HepG2 (cell line): ENCODE results near the gene GCDH. TPM values are rescaled to one million over a fixed set of nuclear protein-coding genes. Genes with fewer than 3 reads are reported as not detected.
A peak's percentile ranks its signal among the peaks of the same experiment; 100 is the strongest.

Experiments
- CEBPB ChIP-seq: IDR thresholded peaks from 2 replicates; pipeline ENCODE4 v1.6.1; 2011; ENCODE audit warnings: low read depth, low read length, improper control_type of control experiment, borderline replicate concordance
- ESRRA ChIP-seq: sonication (generic); formaldehyde crosslinking; IDR thresholded peaks from 2 replicates; pipeline ENCODE4 v1.5.1; 2020; ENCODE audit warnings: mild to moderate bottlenecking, low read depth, missing genetic modification reagents
- GFI1 ChIP-seq: sonication (generic); formaldehyde crosslinking; IDR thresholded peaks from 2 replicates; pipeline ENCODE4 v1.5.0; 2020; ENCODE audit warnings: missing genetic modification reagents, mild to moderate bottlenecking, borderline replicate concordance
- HMGA1 ChIP-seq: sonication (generic); formaldehyde crosslinking; conservative IDR thresholded peaks from 2 replicates; pipeline ENCODE4 v1.4.0; 2020; ENCODE audit warnings: missing genetic modification reagents
- KDM5B ChIP-seq: sonication (generic); formaldehyde crosslinking; IDR thresholded peaks from 2 replicates; pipeline ENCODE4 v1.4.0; 2020; ENCODE audit warnings: missing genetic modification reagents, mild to moderate bottlenecking, borderline replicate concordance
- MAZ ChIP-seq, 2 experiments: sonication (generic) in 1 of 2; formaldehyde crosslinking in 1 of 2; IDR thresholded peaks; 2 replicates each; pipeline versions ENCODE4 v1.5.0 to v1.6.1; 2012 to 2020; ENCODE audit warnings: low read depth in 2 of 2, mild to moderate bottlenecking in 2 of 2, borderline replicate concordance in 1 of 2, improper control_type of control experiment in 1 of 2, low read length in 1 of 2, missing genetic modification reagents in 1 of 2, moderate library complexity in 1 of 2
- NFATC3 ChIP-seq: sonication (generic); formaldehyde crosslinking; IDR thresholded peaks from 2 replicates; pipeline ENCODE4 v1.5.1; 2020; ENCODE audit warnings: mild to moderate bottlenecking, missing genetic modification reagents
- RCOR2 ChIP-seq: IDR thresholded peaks from 2 replicates; pipeline ENCODE4 v1.6.1; 2016; ENCODE audit warnings: missing biosample characterization, missing genetic modification reagents
- TOPORS ChIP-seq: sonication (generic); formaldehyde crosslinking; IDR thresholded peaks from 2 replicates; pipeline ENCODE4 v1.8.0; 2023; ENCODE audit warnings: mild to moderate bottlenecking, missing genetic modification reagents
- YEATS2 ChIP-seq: sonication (generic); formaldehyde crosslinking; IDR thresholded peaks from 2 replicates; pipeline ENCODE4 v1.4.0; 2020; ENCODE audit warnings: missing genetic modification reagents, borderline replicate concordance
- ZBTB3 ChIP-seq: sonication (generic); formaldehyde crosslinking; IDR thresholded peaks from 2 replicates; pipeline ENCODE4 v1.4.0; 2020; ENCODE audit warnings: low read depth, mild to moderate bottlenecking, moderate library complexity, missing genetic modification reagents, borderline replicate concordance
- ZBTB4 ChIP-seq: sonication (generic); formaldehyde crosslinking; IDR thresholded peaks from 2 replicates; pipeline ENCODE4 v1.4.0; 2020; ENCODE audit warnings: missing genetic modification reagents, mild to moderate bottlenecking, borderline replicate concordance
- ZNF143 ChIP-seq: sonication (generic); formaldehyde crosslinking; IDR thresholded peaks from 2 replicates; pipeline ENCODE4 v1.4.0; 2020; ENCODE audit warnings: missing genetic modification reagents
- ZNF510 ChIP-seq: sonication (generic); formaldehyde crosslinking; IDR thresholded peaks from 2 replicates; pipeline ENCODE4 v1.4.0; 2020; ENCODE audit warnings: low read depth, mild to moderate bottlenecking, missing genetic modification reagents
- ZNF512 ChIP-seq: sonication (generic); formaldehyde crosslinking; IDR thresholded peaks from 2 replicates; pipeline ENCODE4 v1.4.0; 2020; ENCODE audit warnings: mild to moderate bottlenecking, missing genetic modification reagents
- ZNF543 ChIP-seq: sonication (generic); formaldehyde crosslinking; IDR thresholded peaks from 2 replicates; pipeline ENCODE4 v1.4.0; 2020; ENCODE audit warnings: mild to moderate bottlenecking, missing genetic modification reagents
- ZSCAN20 ChIP-seq: sonication (generic); formaldehyde crosslinking; IDR thresholded peaks from 2 replicates; pipeline ENCODE4 v1.4.0; 2020; ENCODE audit warnings: missing genetic modification reagents, mild to moderate bottlenecking, borderline replicate concordance
- polyA plus RNA-seq, 8 experiments: library from polyadenylated mRNA; depleted of rRNA in 3 of 8; stranded (reverse) in 7 of 8; unstranded in 1 of 8; fragments of >200 nt; fragmentation: Illumina TruSeq in 4 of 8; extraction: Trizol in 4 of 8; gene quantifications; 2 replicates each; pipeline versions ENCODE4 v1.2.1 to v1.2.3, GENCODE V29; 2011 to 2016; ENCODE audit warnings: low read depth in 4 of 8, missing spikeins in 1 of 8, mixed read lengths in 1 of 8; ENCODE audit not compliant: insufficient read depth in 1 of 8
- total RNA-seq, 5 experiments: library from RNA; depleted of rRNA; stranded (reverse); fragments of >200 nt; fragmentation: Illumina TruSeq; extraction: Trizol; gene quantifications; 2 replicates each; pipeline ENCODE4 v1.2.3, GENCODE V29; 2016; ENCODE audit warnings: low read depth in 1 of 5
- TF ChIP-seq, protein P1 (sequence below): IDR thresholded peaks from 2 replicates; pipeline ENCODE4 v1.6.1; 2016; ENCODE audit warnings: low read depth, missing genetic modification reagents, missing compliant biosample characterization

GCDH gene
- total and polyA plus RNA-seq, 2 of the 13 experiments (the other 11 are each of a cell fraction or from before 2014, with no cell fraction given): 15.1 to 38.0 TPM

DNA sequence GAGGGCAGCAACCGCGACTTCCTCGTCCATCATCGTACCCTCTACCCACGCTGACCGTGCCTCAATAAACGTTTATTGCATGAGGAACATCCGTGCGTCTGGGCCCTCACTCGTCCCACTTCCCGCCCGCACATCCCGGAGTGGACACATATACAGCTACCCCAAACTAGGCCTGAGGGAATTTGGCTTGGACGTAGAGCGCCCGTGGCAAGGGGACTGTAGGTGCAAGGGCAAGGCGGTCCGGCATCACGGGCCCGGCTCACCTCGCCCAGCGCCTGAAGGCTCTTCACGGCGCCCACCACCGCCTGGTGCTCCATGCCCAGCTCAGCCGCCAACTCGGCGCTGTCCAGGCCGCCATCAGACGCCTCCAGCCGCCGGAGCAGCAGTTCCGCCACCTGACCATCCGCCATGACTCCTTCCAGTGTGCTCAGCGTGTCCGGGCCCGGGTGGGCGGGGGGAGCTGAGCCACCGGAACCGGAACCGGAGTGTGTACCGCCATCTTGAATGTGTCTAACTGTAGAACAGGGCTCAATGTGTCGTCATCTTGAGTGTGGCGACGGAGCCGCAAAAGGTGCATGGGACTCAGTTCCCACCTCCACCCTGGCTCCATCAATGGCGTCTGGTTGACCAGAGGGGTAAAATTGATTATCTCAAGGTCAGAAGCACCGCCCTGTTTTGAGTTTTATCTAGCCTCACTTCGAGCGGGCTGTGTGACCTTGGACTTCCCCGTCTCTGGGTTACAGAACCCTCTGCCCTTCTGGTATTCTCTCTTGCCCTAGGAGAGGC lies 42.5 kb downstream of the GCDH start, which contains the start of gene FARSA (continued):
- TF ChIP-seq ZSCAN20 (CRISPR knock-in tag): no peak
- peak; percentile 83; the same call in 1 of the 2 replicates for TF ChIP-seq KDM5B (CRISPR knock-in tag)
- peak; percentile 66 for TF ChIP-seq ESRRA (CRISPR knock-in tag)
- peak; percentile 89; the same call in 1 of the 2 replicates for TF ChIP-seq YEATS2 (CRISPR knock-in tag)
- peak; percentile 89; the same call in 1 of the 2 replicates for TF ChIP-seq ZBTB4 (CRISPR knock-in tag)
- peak; percentile 65 for TF ChIP-seq ZNF143 (CRISPR knock-in tag)
- TF ChIP-seq, protein P1, sequence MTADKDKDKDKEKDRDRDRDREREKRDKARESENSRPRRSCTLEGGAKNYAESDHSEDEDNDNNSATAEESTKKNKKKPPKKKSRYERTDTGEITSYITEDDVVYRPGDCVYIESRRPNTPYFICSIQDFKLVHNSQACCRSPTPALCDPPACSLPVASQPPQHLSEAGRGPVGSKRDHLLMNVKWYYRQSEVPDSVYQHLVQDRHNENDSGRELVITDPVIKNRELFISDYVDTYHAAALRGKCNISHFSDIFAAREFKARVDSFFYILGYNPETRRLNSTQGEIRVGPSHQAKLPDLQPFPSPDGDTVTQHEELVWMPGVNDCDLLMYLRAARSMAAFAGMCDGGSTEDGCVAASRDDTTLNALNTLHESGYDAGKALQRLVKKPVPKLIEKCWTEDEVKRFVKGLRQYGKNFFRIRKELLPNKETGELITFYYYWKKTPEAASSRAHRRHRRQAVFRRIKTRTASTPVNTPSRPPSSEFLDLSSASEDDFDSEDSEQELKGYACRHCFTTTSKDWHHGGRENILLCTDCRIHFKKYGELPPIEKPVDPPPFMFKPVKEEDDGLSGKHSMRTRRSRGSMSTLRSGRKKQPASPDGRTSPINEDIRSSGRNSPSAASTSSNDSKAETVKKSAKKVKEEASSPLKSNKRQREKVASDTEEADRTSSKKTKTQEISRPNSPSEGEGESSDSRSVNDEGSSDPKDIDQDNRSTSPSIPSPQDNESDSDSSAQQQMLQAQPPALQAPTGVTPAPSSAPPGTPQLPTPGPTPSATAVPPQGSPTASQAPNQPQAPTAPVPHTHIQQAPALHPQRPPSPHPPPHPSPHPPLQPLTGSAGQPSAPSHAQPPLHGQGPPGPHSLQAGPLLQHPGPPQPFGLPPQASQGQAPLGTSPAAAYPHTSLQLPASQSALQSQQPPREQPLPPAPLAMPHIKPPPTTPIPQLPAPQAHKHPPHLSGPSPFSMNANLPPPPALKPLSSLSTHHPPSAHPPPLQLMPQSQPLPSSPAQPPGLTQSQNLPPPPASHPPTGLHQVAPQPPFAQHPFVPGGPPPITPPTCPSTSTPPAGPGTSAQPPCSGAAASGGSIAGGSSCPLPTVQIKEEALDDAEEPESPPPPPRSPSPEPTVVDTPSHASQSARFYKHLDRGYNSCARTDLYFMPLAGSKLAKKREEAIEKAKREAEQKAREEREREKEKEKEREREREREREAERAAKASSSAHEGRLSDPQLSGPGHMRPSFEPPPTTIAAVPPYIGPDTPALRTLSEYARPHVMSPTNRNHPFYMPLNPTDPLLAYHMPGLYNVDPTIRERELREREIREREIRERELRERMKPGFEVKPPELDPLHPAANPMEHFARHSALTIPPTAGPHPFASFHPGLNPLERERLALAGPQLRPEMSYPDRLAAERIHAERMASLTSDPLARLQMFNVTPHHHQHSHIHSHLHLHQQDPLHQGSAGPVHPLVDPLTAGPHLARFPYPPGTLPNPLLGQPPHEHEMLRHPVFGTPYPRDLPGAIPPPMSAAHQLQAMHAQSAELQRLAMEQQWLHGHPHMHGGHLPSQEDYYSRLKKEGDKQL: no peak
- TF ChIP-seq ZNF512 (CRISPR knock-in tag): 0 out of 2 replicates have a peak, but pooled peaks have one; percentile 56
- TF ChIP-seq NFATC3: no peak
- TF ChIP-seq CEBPB: 0 out of 2 replicates have a peak, but pooled peaks have one; percentile 0
- TF ChIP-seq ZNF543 (CRISPR knock-in tag): peak; percentile 87
- TF ChIP-seq ZNF510 (CRISPR knock-in tag): peak; percentile 94; the same call in 1 of the 2 replicates
- TF ChIP-seq HMGA1 (CRISPR knock-in tag): no peak
- TF ChIP-seq RCOR2 (CRISPR knock-in tag): no peak
- peak; percentile 79 for TF ChIP-seq MAZ (IDR thresholded peaks at IDR 0.05; ENCODE audit: borderline replicate concordance, low read depth, low read length)
- peak; percentile 89 for TF ChIP-seq MAZ (CRISPR knock-in tag; IDR thresholded peaks at IDR 0.05; ENCODE audit: low read depth)
- TF ChIP-seq ZBTB3: no peak
- no peak for TF ChIP-seq GFI1
- peak; percentile 87 for TF ChIP-seq TOPORS (CRISPR knock-in tag)
